ENCODE measurements around the gene DESI2. TPM values are rescaled to one million over a fixed set of nuclear protein-coding genes. Genes with fewer than 3 reads are reported as not detected.
A peak's percentile ranks its signal among the peaks of the same experiment; 100 is the strongest.

DESI2 gene
- total RNA-seq, 1 experiment from 2014 or later = 53.9 TPM

GRCh38 chr1:244655186-244655585, 2.3 kb downstream of the DESI2 start:
- Histone ChIP-seq H3K4me1 (ENCODE audit: control insufficient read depth, insufficient read depth, low read length) (peaks cover 32% of the 10 kb centered on the region), H3K9me3 (ENCODE audit: control insufficient read depth, insufficient read depth, low read depth, low read length) (no peaks in the 10 kb centered on the region), H3K27ac (ENCODE audit: low read length) (0 out of 2 replicates have a peak overlapping the region, but pooled peaks have one; percentile 7), H3K36me3 (ENCODE audit: control insufficient read depth, insufficient read depth, low read length) (peaks cover 2% of the 10 kb centered on the region; the same call in 1 of the 2 replicates), H3K27me3 (ENCODE audit: control insufficient read depth, insufficient read depth, low read length) (no peaks in the 10 kb centered on the region), H3K4me3 (ENCODE audit: low read depth in 2 of 2, low read length in 2 of 2) (peak overlapping the region; percentile 91 to 95; a peak in 3 of 4 replicates)
- intact Hi-C loops (cut with micrococcal nuclease; ENCODE audit: unreplicated experiment) = no loop called here
- in situ Hi-C loops (cut with HindIII; ENCODE audit: low pct_unique_long_range_greater_than_20kb, low sequenced_read_pairs) = no loop called here
- POLR2A ChIA-PET = no interaction called here
- ATAC-seq (no peak), DNase-seq (ENCODE audit: low read depth, low spot score) (no peak)
- TSS peak; percentile 63 for BruUV-seq (replicated peaks)
- CTCF ChIA-PET = no interaction called here
- TF ChIP-seq, protein P1, sequence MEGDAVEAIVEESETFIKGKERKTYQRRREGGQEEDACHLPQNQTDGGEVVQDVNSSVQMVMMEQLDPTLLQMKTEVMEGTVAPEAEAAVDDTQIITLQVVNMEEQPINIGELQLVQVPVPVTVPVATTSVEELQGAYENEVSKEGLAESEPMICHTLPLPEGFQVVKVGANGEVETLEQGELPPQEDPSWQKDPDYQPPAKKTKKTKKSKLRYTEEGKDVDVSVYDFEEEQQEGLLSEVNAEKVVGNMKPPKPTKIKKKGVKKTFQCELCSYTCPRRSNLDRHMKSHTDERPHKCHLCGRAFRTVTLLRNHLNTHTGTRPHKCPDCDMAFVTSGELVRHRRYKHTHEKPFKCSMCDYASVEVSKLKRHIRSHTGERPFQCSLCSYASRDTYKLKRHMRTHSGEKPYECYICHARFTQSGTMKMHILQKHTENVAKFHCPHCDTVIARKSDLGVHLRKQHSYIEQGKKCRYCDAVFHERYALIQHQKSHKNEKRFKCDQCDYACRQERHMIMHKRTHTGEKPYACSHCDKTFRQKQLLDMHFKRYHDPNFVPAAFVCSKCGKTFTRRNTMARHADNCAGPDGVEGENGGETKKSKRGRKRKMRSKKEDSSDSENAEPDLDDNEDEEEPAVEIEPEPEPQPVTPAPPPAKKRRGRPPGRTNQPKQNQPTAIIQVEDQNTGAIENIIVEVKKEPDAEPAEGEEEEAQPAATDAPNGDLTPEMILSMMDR (IDR thresholded peaks at IDR 0.05) = no peak
- TF ChIP-seq POLR2AphosphoS5 (IDR thresholded peaks at IDR 0.05; ENCODE audit: low read depth, low read length) (no peak), REST (IDR thresholded peaks at IDR 0.05; ENCODE audit: insufficient read depth in 1 of 2, low read depth in 2 of 2, low read length in 1 of 2) (no peak)

- TF ChIP-seq, protein P1 (IDR thresholded peaks at IDR 0.05) = no peak
- TF ChIP-seq SIN3A (IDR thresholded peaks at IDR 0.05; ENCODE audit: borderline replicate concordance, insufficient read depth, low read depth, low read length) (no peak), POLR2AphosphoS5 (IDR thresholded peaks at IDR 0.05; ENCODE audit: low read depth, low read length) (no peak), REST (IDR thresholded peaks at IDR 0.05; ENCODE audit: insufficient read depth in 1 of 2, low read depth in 2 of 2, low read length in 1 of 2) (no peak), TCF7L2 (IDR thresholded peaks at IDR 0.05; ENCODE audit: low read depth, low read length) (no peak)
- no TSS peak for BruUV-seq (replicated peaks)
These were observed 4.5 kb downstream of the DESI2 start for GRCh38 chr1:244657421-244657820.

More at GRCh38 chr1:244657421-244657820, 4.5 kb downstream of the DESI2 start:
- Histone ChIP-seq H3K36me3 (ENCODE audit: control insufficient read depth, insufficient read depth, low read length) (peaks cover 2% of the 10 kb centered on the region; the same call in 1 of the 2 replicates), H3K4me1 (ENCODE audit: control insufficient read depth, insufficient read depth, low read length) (peaks cover 26% of the 10 kb centered on the region), H3K27me3 (ENCODE audit: control insufficient read depth, insufficient read depth, low read length) (no peaks in the 10 kb centered on the region), H3K9me3 (ENCODE audit: control insufficient read depth, insufficient read depth, low read depth, low read length) (no peaks in the 10 kb centered on the region), H3K27ac (ENCODE audit: low read length) (no peak overlapping the region), H3K4me3 (ENCODE audit: low read depth in 2 of 2, low read length in 2 of 2) (no peak overlapping the region)
- DNase-seq (ENCODE audit: low read depth, low spot score) (no peak), ATAC-seq (no peak)
- in situ Hi-C loops (cut with HindIII; ENCODE audit: low pct_unique_long_range_greater_than_20kb, low sequenced_read_pairs) = no loop called here
- CTCF ChIA-PET = no interaction called here
- POLR2A ChIA-PET = no interaction called here
- intact Hi-C loops (cut with micrococcal nuclease; ENCODE audit: unreplicated experiment) = no loop called here

Measured in Panc1 (cell line).